ENCODE data around the gene LSM12.

LSM12 gene

GRCh38 chr17:44095647-44096496 lies 29.4 kb upstream of the LSM12 start:
- DNase-seq = peak; percentile 79

- no peak for DNase-seq
Observed at GRCh38 chr17:44095388-44095646, 28.8 kb upstream of the LSM12 start.

GRCh38 chr17:44094701-44095387 lies 28.4 kb upstream of the LSM12 start:
- no peak for DNase-seq

GRCh38 chr17:44093231-44093900 lies 26.9 kb upstream of the LSM12 start:
- no peak for DNase-seq

- no peak for DNase-seq
Observed at GRCh38 chr17:44092051-44092450, 25.6 kb upstream of the LSM12 start.

- DNase-seq = no peak
Observed at GRCh38 chr17:44091200-44091997, 24.9 kb upstream of the LSM12 start.

GRCh38 chr17:44088254-44088653 lies 21.8 kb upstream of the LSM12 start:
- DNase-seq = no peak

- no peak for DNase-seq
Observed at GRCh38 chr17:44087319-44087718, 20.8 kb upstream of the LSM12 start.

- DNase-seq = peak; percentile 24
Observed at GRCh38 chr17:44086364-44087311, 20.2 kb upstream of the LSM12 start.

GRCh38 chr17:44085908-44086307 lies 19.4 kb upstream of the LSM12 start:
- no peak for DNase-seq

- DNase-seq = no peak
Observed at GRCh38 chr17:44084921-44085320, 18.4 kb upstream of the LSM12 start.

- DNase-seq = no peak
Observed at GRCh38 chr17:44084131-44084538, 17.7 kb upstream of the LSM12 start.

GRCh38 chr17:44083250-44083849 lies 16.9 kb upstream of the LSM12 start:
- no peak for DNase-seq

- no peak for DNase-seq
Observed at GRCh38 chr17:44082256-44082927, 15.9 kb upstream of the LSM12 start.

GRCh38 chr17:44081681-44082080 lies 15.2 kb upstream of the LSM12 start:
- no peak for DNase-seq

GRCh38 chr17:44079877-44080821 lies 13.7 kb upstream of the LSM12 start:
- DNase-seq = no peak

GRCh38 chr17:44078412-44078811 lies 11.9 kb upstream of the LSM12 start:
- no peak for DNase-seq

- DNase-seq = no peak
Observed at GRCh38 chr17:44077595-44077909, 11.1 kb upstream of the LSM12 start.

- no peak for DNase-seq
Observed at GRCh38 chr17:44076716-44077594, 10.5 kb upstream of the LSM12 start.
